Testis (tissue), 2 donors: ENCODE data around the gene KRTAP5-11.

Experiments used
- CTCF ChIP-seq, 3 experiments: fragments of 450-650 bp in 2 of 3; fragments of 200-600 bp in 1 of 3; sonication (generic) in 1 of 3; IDR thresholded peaks; one replicate each; pipeline ENCODE4 v1.5.1; 2016 to 2019; ENCODE audit warnings: antibody characterized with exemption in 3 of 3, mild to moderate bottlenecking in 2 of 3, moderate library complexity in 1 of 3
- POLR2A ChIP-seq: fragments of 450-650 bp; IDR thresholded peaks from one replicate; pipeline ENCODE4 v1.6.1; 2017; ENCODE audit warnings: antibody characterized with exemption, mild to moderate bottlenecking, moderate library complexity

DNA sequence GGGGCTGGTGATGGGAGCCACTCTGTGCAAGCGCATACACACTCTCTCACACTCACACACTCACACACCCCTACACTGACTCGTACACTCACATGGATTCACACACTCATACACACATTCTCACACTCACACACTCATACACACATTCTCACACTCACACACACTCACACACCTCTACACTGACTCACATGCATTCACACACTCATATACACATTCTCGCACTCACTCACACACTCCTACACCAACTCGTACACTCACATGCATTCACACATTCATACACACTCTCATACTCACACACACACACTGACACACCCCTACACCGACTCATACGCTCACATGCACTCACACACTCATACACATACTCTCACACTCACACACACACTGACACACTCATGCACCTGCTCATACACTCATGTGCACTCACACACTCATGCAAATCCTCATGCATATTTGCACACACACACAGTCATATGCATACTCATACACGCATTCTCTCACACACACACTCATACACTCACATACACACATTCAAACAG is 5.1 kb downstream of the KRTAP5-11 start:
- no peak for TF ChIP-seq CTCF (IDR thresholded peaks at IDR 0.05)
- no peak for TF ChIP-seq POLR2A
